T-cell (primary cell): ENCODE data around the gene TSPEAR. TPM values are rescaled to one million over a fixed set of nuclear protein-coding genes. Genes with fewer than 3 reads are reported as not detected.
"Not testable (repeated sequence)": the region's sequence is repeated elsewhere in the genome, so short reads cannot be mapped to it uniquely, and the experiment has no call there.

ENCODE experiments used
- ATAC-seq, 4 experiments: fragments of 200-7000 bp in 3 of 4; fragments of 150-1000 bp in 1 of 4; cut with Tn5 transposase; replicated peaks in 1 of 4; 1 replicate in 3 of 4; 2 replicates in 1 of 4; pipeline ENCODE4 v1.10.0; 2021; ENCODE audit warnings: moderate library complexity in 3 of 4, mild to moderate bottlenecking in 2 of 4, moderate number of reproducible peaks in 1 of 4
- CTCF ChIA-PET, 2 donors: fragments of 300-600 bp; sonication (Branson Sonifier 250); formaldehyde crosslinking; loops; one replicate each; lab custom pipeline; 2022; ENCODE audit warnings: antibody characterized with exemption in 2 of 2; lab: Charles Lee
- POLR2A ChIA-PET, 2 donors: fragments of 300-600 bp; sonication (Branson Sonifier 250); formaldehyde crosslinking; loops; one replicate each; lab custom pipeline; 2022; ENCODE audit warnings: antibody characterized with exemption in 2 of 2; lab: Charles Lee
- DNase-seq, 35 experiments: peaks; one replicate each; pipeline versions ENCODE4 v3.0.0 to v3.0.0-alpha.2; 2013 to 2023
- H3K27ac ChIP-seq: one replicate; pipeline ENCODE4 v1.5.1; 2013; ENCODE audit warnings: low read length
- H3K27me3 ChIP-seq, 2 experiments: replicated peaks in 1 of 2; 1 replicate in 1 of 2; 2 replicates in 1 of 2; pipeline versions ENCODE4 v1.6.1 to v1.7.0; 2013; ENCODE audit warnings: low read length in 1 of 2, mixed read lengths in 1 of 2; ENCODE audit not compliant: control insufficient read depth in 2 of 2, insufficient read depth in 2 of 2; ENCODE audit errors: extremely low read depth in 1 of 2
- H3K36me3 ChIP-seq, 2 donors: 1 replicate in 1 of 2; 2 replicates in 1 of 2; pipeline versions ENCODE4 v1.6.1 to v1.7.0; 2013; ENCODE audit warnings: low read length in 1 of 2; ENCODE audit not compliant: control insufficient read depth in 2 of 2, insufficient read depth in 1 of 2; ENCODE audit errors: extremely low read depth in 1 of 2
- H3K4me1 ChIP-seq, 2 experiments: 1 replicate in 1 of 2; 2 replicates in 1 of 2; pipeline versions ENCODE4 v1.6.1 to v1.7.0; 2013; ENCODE audit warnings: low read length in 2 of 2, mixed read lengths in 1 of 2; ENCODE audit not compliant: insufficient read depth in 2 of 2, control insufficient read depth in 1 of 2; ENCODE audit errors: extremely low read depth in 1 of 2
- H3K4me3 ChIP-seq, 2 donors: 1 replicate in 1 of 2; 2 replicates in 1 of 2; pipeline versions ENCODE4 v1.5.1 to v1.7.0; 2013; ENCODE audit warnings: mild to moderate bottlenecking in 2 of 2, low read length in 1 of 2, moderate library complexity in 1 of 2; ENCODE audit not compliant: control insufficient read depth in 1 of 2; ENCODE audit errors: extremely low read depth in 1 of 2
- H3K9me3 ChIP-seq: 2 replicates; pipeline ENCODE4 v1.7.0; 2013
- H3K27ac Mint-ChIP-seq, 2 donors: one replicate each; pipeline ENCODE4 v1.8.0; 2020 to 2021; ENCODE audit warnings: mild to moderate bottlenecking in 2 of 2, mixed read lengths in 2 of 2
- H3K27me3 Mint-ChIP-seq, 2 donors: one replicate each; pipeline ENCODE4 v1.8.0; 2021 to 2022; ENCODE audit warnings: mixed read lengths in 2 of 2
- H3K36me3 Mint-ChIP-seq: one replicate; pipeline ENCODE4 v1.8.0; 2021; ENCODE audit warnings: mixed read lengths
- H3K4me1 Mint-ChIP-seq, 3 donors: one replicate each; pipeline ENCODE4 v1.8.0; 2020 to 2022; ENCODE audit warnings: mixed read lengths in 3 of 3, mild to moderate bottlenecking in 1 of 3
- H3K4me3 Mint-ChIP-seq, 3 donors: one replicate each; pipeline ENCODE4 v1.8.0; 2020 to 2022; ENCODE audit warnings: mild to moderate bottlenecking in 3 of 3, mixed read lengths in 3 of 3, moderate library complexity in 3 of 3
- H3K9me3 Mint-ChIP-seq, 3 donors: one replicate each; pipeline ENCODE4 v1.8.0; 2020 to 2022; ENCODE audit warnings: mixed read lengths in 3 of 3
- WGBS: methylation state at CpG from one replicate; pipeline ENCODE4 v1.1.5; 2013; ENCODE audit warnings: missing lambda C conversion rate; ENCODE audit not compliant: insufficient coverage; 5-methylcytosine and 5-hydroxymethylcytosine counted together
- total RNA-seq, 35 experiments: library from RNA in 6 of 35; stranded (reverse) in 6 of 35; fragments of 120-200 nt in 1 of 35; gene quantifications; one replicate each; pipeline versions ENCODE4 v1.2.1 to v1.2.4 and lab custom pipeline; 2013 to 2026

Gene TSPEAR
- total RNA-seq, 5 donors from 2014 or later (not counting 1 experiment from before 2014, with no cell fraction given), result not detected

GRCh38 chr21:44567481-44568171 lies 143.7 kb downstream of the TSPEAR start:
- H3K36me3 Mint-ChIP-seq, result no peaks in the 10 kb centered on the region
- Histone ChIP-seq H3K27me3 (peaks cover 0 to 22% of the 10 kb centered on the region in 2 experiments), H3K9me3 (no peaks in the 10 kb centered on the region), H3K4me1 (no peaks in the 10 kb centered on the region), H3K4me3 (no peak overlapping the region), H3K36me3 (no peaks in the 10 kb centered on the region), H3K27ac (no peak overlapping the region)
- DNase-seq (no peak), ATAC-seq (no peak)
- peaks cover 0 to 8% (median 2%) of the 10 kb centered on the region in 3 donors for H3K9me3 Mint-ChIP-seq
- no peak overlapping the region for H3K27ac Mint-ChIP-seq
- ChIA-PET POLR2A (no interaction called here), CTCF (no interaction called here)
- H3K4me1 Mint-ChIP-seq, result peaks cover 10 to 17% (median 14%) of the 10 kb centered on the region in 3 donors
- H3K27me3 Mint-ChIP-seq, result peaks cover 3 to 5% of the 10 kb centered on the region in 2 donors
- H3K4me3 Mint-ChIP-seq, result no peak overlapping the region
- WGBS, result 96% methylated on average over 11 of the region's 18 CpGs

- no peaks in the 10 kb centered on the region for H3K36me3 ChIP-seq
- no peak overlapping the region for H3K27ac ChIP-seq
- ATAC-seq (no peak), DNase-seq (no peak)
- WGBS, result no CpG with 5 or more reads among the region's 1 CpG
- CTCF ChIA-PET, result no interaction called here
- Mint-ChIP-seq H3K27ac (no peak overlapping the region), H3K27me3 (peaks cover 2 to 3% of the 10 kb centered on the region in 2 donors), H3K4me3 (no peak overlapping the region), H3K4me1 (peaks cover 10 to 17% (median 14%) of the 10 kb centered on the region in 3 donors), H3K36me3 (peaks cover 9% of the 10 kb centered on the region), H3K9me3 (peaks cover 0 to 19% (median 11%) of the 10 kb centered on the region in 3 donors)
- no peaks in the 10 kb centered on the region for H3K4me1 ChIP-seq
- H3K4me3 ChIP-seq, result no peak overlapping the region
- H3K9me3 ChIP-seq, result no peaks in the 10 kb centered on the region
- peaks cover 0 to 18% of the 10 kb centered on the region in 2 experiments for H3K27me3 ChIP-seq
- POLR2A ChIA-PET, result no interaction called here
These were observed 145.0 kb downstream of the TSPEAR start for GRCh38 chr21:44566403-44566802.

GRCh38 chr21:44564886-44565598 lies 146.3 kb downstream of the TSPEAR start:
- peaks cover 0 to 15% of the 10 kb centered on the region in 2 experiments for H3K27me3 ChIP-seq
- WGBS, result no CpG with 5 or more reads among the region's 1 CpG
- DNase-seq, result no peak
- peaks cover 10 to 17% (median 14%) of the 10 kb centered on the region in 3 donors for H3K4me1 Mint-ChIP-seq
- POLR2A ChIA-PET, result no interaction called here
- H3K27ac Mint-ChIP-seq, result peak overlapping the region; percentile 80 to 87
- peak overlapping the region; percentile 48 for H3K27ac ChIP-seq
- peaks cover 9% of the 10 kb centered on the region for H3K36me3 Mint-ChIP-seq
- H3K4me1 ChIP-seq, result no peaks in the 10 kb centered on the region
- peak overlapping the region in 2 of 3 donors; percentile 4 to 41 for H3K4me3 Mint-ChIP-seq
- CTCF ChIA-PET, result no interaction called here
- no peaks in the 10 kb centered on the region for H3K9me3 ChIP-seq
- H3K4me3 ChIP-seq, result no peak overlapping the region
- no peak for ATAC-seq
- no peaks in the 10 kb centered on the region for H3K36me3 ChIP-seq
- peaks cover 0 to 3% of the 10 kb centered on the region in 2 donors for H3K27me3 Mint-ChIP-seq
- H3K9me3 Mint-ChIP-seq, result peaks cover 6 to 30% (median 15%) of the 10 kb centered on the region in 3 donors

- Histone ChIP-seq H3K36me3 (no peaks in the 10 kb centered on the region), H3K27me3 (peaks cover 0 to 6% of the 10 kb centered on the region in 2 experiments), H3K9me3 (no peaks in the 10 kb centered on the region), H3K27ac (peak overlapping the region; percentile 48), H3K4me1 (no peaks in the 10 kb centered on the region), H3K4me3 (no peak overlapping the region)
- Mint-ChIP-seq H3K4me1 (peaks cover 10 to 17% (median 14%) of the 10 kb centered on the region in 3 donors), H3K9me3 (peaks cover 9 to 33% (median 15%) of the 10 kb centered on the region in 3 donors), H3K36me3 (peaks cover 9% of the 10 kb centered on the region), H3K27me3 (peaks cover 0 to under 1% of the 10 kb centered on the region in 2 donors), H3K27ac (peak overlapping the region in 1 of 2 donors; percentile 87), H3K4me3 (no peak overlapping the region)
- no peak for DNase-seq
- ChIA-PET CTCF (no interaction called here), POLR2A (no interaction called here)
- ATAC-seq, result no peak
- no CpG with 5 or more reads among the region's 1 CpG for WGBS
These were observed 147.3 kb downstream of the TSPEAR start for GRCh38 chr21:44564099-44564498.

GRCh38 chr21:44558695-44559094 lies 152.7 kb downstream of the TSPEAR start, which contains the start of gene KRTAP10-3:
KRTAP10-3 (minus strand) TSS chr21:44558795; CDS start chr21:44558715, 80 bp downstream.
- DNase-seq, result no peak
- Histone ChIP-seq H3K27me3 (peaks cover 2 to 7% of the 10 kb centered on the region in 2 experiments), H3K4me1 (no peaks in the 10 kb centered on the region), H3K9me3 (no peaks in the 10 kb centered on the region), H3K36me3 (no peaks in the 10 kb centered on the region), H3K4me3 (no peak within 1 kb of the TSS), H3K27ac (no peak within 1 kb of the TSS)
- POLR2A ChIA-PET, result no interaction called here
- WGBS, result 100% methylated on average over 2 of the region's 5 CpGs
- H3K4me3 Mint-ChIP-seq, result no peak within 1 kb of the TSS
- peaks cover 0 to 5% of the 10 kb centered on the region in 2 donors for H3K27me3 Mint-ChIP-seq
- peaks cover 0 to 5% (median 0%) of the 10 kb centered on the region in 3 donors for H3K4me1 Mint-ChIP-seq
- CTCF ChIA-PET, result no interaction called here
- H3K9me3 Mint-ChIP-seq, result peaks cover 12 to 33% (median 15%) of the 10 kb centered on the region in 3 donors
- no peak for ATAC-seq
- H3K36me3 Mint-ChIP-seq, result peaks cover 9% of the 10 kb centered on the region
- H3K27ac Mint-ChIP-seq, result no peak within 1 kb of the TSS

GRCh38 chr21:44558329-44558675 lies 153.1 kb downstream of the TSPEAR start:
- H3K4me3 Mint-ChIP-seq, POLR2A ChIA-PET, H3K9me3 ChIP-seq, H3K27ac ChIP-seq, H3K4me3 ChIP-seq, CTCF ChIA-PET, H3K27ac Mint-ChIP-seq, DNase-seq, H3K4me1 Mint-ChIP-seq, H3K36me3 ChIP-seq, H3K27me3 Mint-ChIP-seq, H3K27me3 ChIP-seq, H3K4me1 ChIP-seq, ATAC-seq: not testable (repeated sequence)
- H3K36me3 Mint-ChIP-seq, result peaks cover 11% of the 10 kb centered on the region
- H3K9me3 Mint-ChIP-seq, result peaks cover 12 to 35% (median 15%) of the 10 kb centered on the region in 3 donors
- WGBS, result 86% methylated on average over 10 of the region's 10 CpGs
